Coronary artery (tissue), 2 donors: ENCODE results near the gene AUTS2.
"Not testable (repeated sequence)": the region's sequence is repeated elsewhere in the genome, so short reads cannot be mapped to it uniquely, and the experiment has no call there.

Source experiments
- DNase-seq: peaks from one replicate; pipeline ENCODE4 v3.0.0-alpha.2; 2017; ENCODE audit warnings: low spot score
- H3K27ac ChIP-seq, 2 donors: fragments of 200-600 bp; sonication (generic); one replicate each; pipeline ENCODE4 v1.5.1; 2016 to 2019
- H3K4me3 ChIP-seq: fragments of 200-600 bp; sonication (generic); 2 replicates; pipeline ENCODE4 v1.5.1; 2016; ENCODE audit warnings: mild to moderate bottlenecking, moderate library complexity
- CTCF ChIP-seq: fragments of 200-600 bp; sonication (generic); IDR thresholded peaks from one replicate; pipeline ENCODE4 v1.5.1; 2019; ENCODE audit warnings: antibody characterized with exemption

The AUTS2 gene

GRCh38 chr7:70727861-70728260 is 1129.6 kb downstream of the AUTS2 start:
- Histone ChIP-seq H3K4me3 (no peak overlapping the region), H3K27ac (no peak overlapping the region)
- no peak for DNase-seq
- no peak for TF ChIP-seq CTCF

DNA sequence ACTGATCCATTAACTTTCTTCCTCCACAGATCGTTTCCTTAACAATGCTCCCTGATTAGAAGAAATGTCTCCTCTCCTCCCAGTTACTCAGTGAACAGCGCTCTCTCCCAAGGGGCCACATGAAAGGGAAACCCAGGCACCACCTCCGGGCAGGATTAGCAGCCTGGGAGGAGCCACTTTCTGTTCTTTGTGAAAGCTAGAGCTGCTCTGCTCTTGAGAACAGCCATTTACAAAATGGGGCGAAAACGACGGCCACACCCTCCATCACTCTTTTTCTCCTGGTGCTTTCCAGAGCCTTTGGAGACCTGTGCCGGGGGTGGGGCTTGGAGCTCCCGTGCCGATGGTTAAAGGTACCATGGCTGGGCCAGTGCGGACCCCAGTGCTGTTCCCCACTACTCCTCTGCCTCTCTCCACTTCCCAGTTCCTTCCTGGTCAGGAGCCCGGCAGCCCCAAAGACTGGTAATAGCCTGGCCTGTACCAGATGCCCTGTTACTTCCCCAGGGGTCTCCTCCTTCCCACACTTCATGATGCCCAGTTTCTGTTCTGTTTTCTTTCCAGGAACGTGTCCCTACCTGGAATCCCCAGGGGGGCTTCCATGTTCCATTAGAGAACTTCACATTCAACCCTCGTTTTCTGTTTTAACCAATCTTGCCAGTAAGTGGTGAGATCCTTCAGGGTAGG is 1130.7 kb downstream of the AUTS2 start:
- Histone ChIP-seq H3K4me3 (no peak overlapping the region), H3K27ac (no peak overlapping the region)
- no peak for TF ChIP-seq CTCF
- DNase-seq, result no peak

- DNase-seq, H3K27ac ChIP-seq, H3K4me3 ChIP-seq: not testable (repeated sequence)
These were observed 1131.4 kb downstream of the AUTS2 start for GRCh38 chr7:70729553-70730157.

GRCh38 chr7:70730451-70731110 is 1132.3 kb downstream of the AUTS2 start:
- Histone ChIP-seq H3K27ac (no peak overlapping the region), H3K4me3 (no peak overlapping the region)
- TF ChIP-seq CTCF, result no peak
- DNase-seq, result no peak

GRCh38 chr7:70733090-70733489 is 1134.8 kb downstream of the AUTS2 start:
- TF ChIP-seq CTCF, result no peak

DNA sequence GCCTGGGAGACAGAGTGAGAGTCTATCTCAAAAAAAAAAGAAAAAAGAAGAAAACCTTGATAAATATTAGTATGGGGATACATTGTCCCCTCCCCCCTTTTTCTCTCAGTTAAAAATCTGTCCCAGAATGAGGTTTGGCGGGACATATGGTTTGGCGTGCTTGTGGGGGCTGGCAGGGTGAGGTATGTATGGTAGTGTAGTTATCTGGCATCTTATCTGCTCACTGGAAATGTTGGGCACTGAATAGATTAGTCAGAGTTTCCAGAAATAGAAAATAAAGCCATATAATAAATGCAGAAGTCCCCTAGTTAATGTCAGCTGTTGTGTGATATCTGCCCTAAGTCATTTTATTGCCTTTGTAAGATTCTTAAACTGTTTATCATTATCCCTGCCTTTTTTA is 1136.1 kb downstream of the AUTS2 start:
- H3K4me3 ChIP-seq, result no peak overlapping the region

More at GRCh38 chr7:70733090-70733489, 1134.8 kb downstream of the AUTS2 start:
- Histone ChIP-seq H3K4me3 (no peak overlapping the region), H3K27ac (no peak overlapping the region)
- no peak for DNase-seq

More for the DNA sequence above, 1136.1 kb downstream of the AUTS2 start:
- H3K27ac ChIP-seq, result no peak overlapping the region
- no peak for DNase-seq
- no peak for TF ChIP-seq CTCF
